OCI-LY1 (cell line): Measurements from ENCODE around the gene RNFT2.

Source experiments
- EZH2 ChIP-seq: fragments of 200-600 bp; sonication (generic), shearing (Covaris generic); IDR thresholded peaks from 2 replicates; pipeline ENCODE4 v1.8.0; 2017; ENCODE audit warnings: borderline replicate concordance, mixed run types, mild to moderate bottlenecking, antibody characterized with exemption, low read length, moderate library complexity, mixed read lengths
- TF ChIP-seq, protein P1 (sequence below): fragments of 200-600 bp; sonication (generic), shearing (Covaris generic); IDR thresholded peaks from 2 replicates; pipeline ENCODE4 v1.5.1; 2017; ENCODE audit warnings: mild to moderate bottlenecking, antibody characterized with exemption, low read length, moderate library complexity, mixed read lengths

DNA sequence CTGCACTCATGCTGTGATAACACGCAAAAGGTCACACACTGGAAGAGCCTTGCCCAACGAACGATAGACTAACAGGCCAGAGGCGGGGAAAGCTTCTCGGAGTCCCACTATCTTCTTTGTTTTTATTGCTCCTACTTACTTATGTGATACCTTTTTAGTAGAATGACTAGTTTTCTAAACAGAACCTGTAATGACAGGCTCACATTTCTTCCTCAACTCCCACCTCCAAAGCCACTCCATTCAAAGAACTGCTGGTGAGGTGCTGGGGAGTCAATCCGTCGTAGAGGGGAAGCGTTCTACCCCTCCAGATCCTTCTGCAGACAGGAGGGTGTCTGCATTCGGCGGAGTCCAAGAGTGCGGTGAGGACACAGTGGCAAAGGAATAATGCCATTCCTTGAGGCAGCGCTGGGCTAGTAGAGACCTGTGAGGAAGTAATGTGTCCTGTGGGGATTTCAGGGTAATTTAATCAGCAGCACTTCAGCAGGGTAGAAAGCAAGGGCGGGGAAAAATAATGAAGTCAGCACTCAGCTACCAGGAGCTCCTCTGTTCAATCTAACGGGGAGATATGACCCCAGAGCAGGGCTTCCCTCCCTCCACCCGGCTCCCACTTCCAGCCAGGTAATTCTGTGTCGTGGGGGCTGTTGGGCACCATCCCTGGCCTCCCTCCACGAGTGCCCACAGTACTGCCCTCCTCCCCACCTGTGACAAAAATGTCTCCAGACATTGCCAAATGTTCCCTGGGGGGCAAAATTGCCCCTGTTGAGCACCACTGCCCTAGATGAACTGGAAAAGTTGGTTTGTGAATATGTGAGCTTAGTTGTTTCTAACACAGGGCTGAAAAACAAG is 25.4 kb upstream of the RNFT2 start:
- TF ChIP-seq, protein P1, sequence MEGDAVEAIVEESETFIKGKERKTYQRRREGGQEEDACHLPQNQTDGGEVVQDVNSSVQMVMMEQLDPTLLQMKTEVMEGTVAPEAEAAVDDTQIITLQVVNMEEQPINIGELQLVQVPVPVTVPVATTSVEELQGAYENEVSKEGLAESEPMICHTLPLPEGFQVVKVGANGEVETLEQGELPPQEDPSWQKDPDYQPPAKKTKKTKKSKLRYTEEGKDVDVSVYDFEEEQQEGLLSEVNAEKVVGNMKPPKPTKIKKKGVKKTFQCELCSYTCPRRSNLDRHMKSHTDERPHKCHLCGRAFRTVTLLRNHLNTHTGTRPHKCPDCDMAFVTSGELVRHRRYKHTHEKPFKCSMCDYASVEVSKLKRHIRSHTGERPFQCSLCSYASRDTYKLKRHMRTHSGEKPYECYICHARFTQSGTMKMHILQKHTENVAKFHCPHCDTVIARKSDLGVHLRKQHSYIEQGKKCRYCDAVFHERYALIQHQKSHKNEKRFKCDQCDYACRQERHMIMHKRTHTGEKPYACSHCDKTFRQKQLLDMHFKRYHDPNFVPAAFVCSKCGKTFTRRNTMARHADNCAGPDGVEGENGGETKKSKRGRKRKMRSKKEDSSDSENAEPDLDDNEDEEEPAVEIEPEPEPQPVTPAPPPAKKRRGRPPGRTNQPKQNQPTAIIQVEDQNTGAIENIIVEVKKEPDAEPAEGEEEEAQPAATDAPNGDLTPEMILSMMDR = no peak
- no peak for TF ChIP-seq EZH2
